GM18873 (cell line): ENCODE data around the gene FUT7.

Experiments
- ATAC-seq: cut with Tn5 transposase; IDR thresholded peaks from one replicate; pipeline ENCODE4 v1.9.1; 2021; ENCODE audit warnings: mild to moderate bottlenecking, moderate library complexity, moderate number of reproducible peaks; ENCODE audit not compliant: unreplicated experiment, low FRiP score

FUT7 gene

GRCh38 chr9:137050570-137050969 lies 18.7 kb upstream of the FUT7 start:
- no peak for ATAC-seq

- no peak for ATAC-seq
Measured at GRCh38 chr9:137049544-137050449, 17.9 kb upstream of the FUT7 start.

GRCh38 chr9:137048655-137049543 lies 17.0 kb upstream of the FUT7 start:
- no peak for ATAC-seq

- no peak for ATAC-seq
Measured at GRCh38 chr9:137046088-137046787, 14.3 kb upstream of the FUT7 start, which contains the start of gene NPDC1. NPDC1 (minus strand) TSS chr9:137046177; CDS start chr9:137045989, 188 bp downstream.

- ATAC-seq = no peak
Measured at GRCh38 chr9:137045294-137046087, 13.6 kb upstream of the FUT7 start.

GRCh38 chr9:137044502-137045177 lies 12.8 kb upstream of the FUT7 start:
- no peak for ATAC-seq

GRCh38 chr9:137044037-137044436 lies 12.1 kb upstream of the FUT7 start:
- no peak for ATAC-seq

- no peak for ATAC-seq
Measured at GRCh38 chr9:137042751-137043727, 11.2 kb upstream of the FUT7 start.

- no peak for ATAC-seq
Measured at GRCh38 chr9:137041124-137041523, 9.2 kb upstream of the FUT7 start.

- no peak for ATAC-seq
Measured at GRCh38 chr9:137040568-137040967, 8.7 kb upstream of the FUT7 start.

- ATAC-seq = no peak
Measured at GRCh38 chr9:137039611-137040366, 7.9 kb upstream of the FUT7 start.

GRCh38 chr9:137038916-137039315 lies 7.0 kb upstream of the FUT7 start:
- ATAC-seq = no peak

GRCh38 chr9:137037483-137037882 lies 5.6 kb upstream of the FUT7 start:
- ATAC-seq = no peak

- no peak for ATAC-seq
Measured at GRCh38 chr9:137037035-137037434, 5.1 kb upstream of the FUT7 start.

- no peak for ATAC-seq
Measured at GRCh38 chr9:137035937-137036336, 4.0 kb upstream of the FUT7 start.

GRCh38 chr9:137035507-137035834 lies 3.6 kb upstream of the FUT7 start:
- no peak for ATAC-seq

- ATAC-seq = peak; percentile 48
Measured at GRCh38 chr9:137034709-137035506, 3.0 kb upstream of the FUT7 start.
